C4-2B (cell line): Measurements from ENCODE around the gene TBC1D9.

Experiments used
- ZFX ChIP-seq: fragments of 450-650 bp; IDR thresholded peaks from 2 replicates; pipeline ENCODE4 v1.6.1; 2017
- TF ChIP-seq, protein P1 (sequence below): fragments of 450-650 bp; conservative IDR thresholded peaks from 2 replicates; pipeline ENCODE4 v1.5.1; 2017; ENCODE audit warnings: mild to moderate bottlenecking

DNA sequence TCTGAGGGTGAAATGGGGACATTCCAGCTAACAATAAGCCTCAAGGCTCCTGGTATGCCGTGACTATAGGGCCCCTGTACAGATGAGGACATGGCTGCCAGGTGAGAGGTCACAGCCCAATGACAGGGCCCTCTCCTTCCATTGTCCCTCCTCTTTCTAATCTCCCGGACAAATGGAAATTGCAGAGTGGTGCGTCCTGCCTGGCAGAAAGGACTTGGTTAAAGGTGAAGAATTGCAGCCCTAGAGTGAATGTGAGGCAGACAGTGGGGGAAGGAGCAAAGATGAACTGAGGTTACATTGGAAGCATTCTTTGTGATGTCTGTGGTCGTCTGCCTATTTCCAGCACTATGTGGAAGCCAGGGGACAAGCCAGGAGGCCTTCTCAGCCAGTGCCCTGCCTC is 180.7 kb downstream of the TBC1D9 start:
- TF ChIP-seq, protein P1, sequence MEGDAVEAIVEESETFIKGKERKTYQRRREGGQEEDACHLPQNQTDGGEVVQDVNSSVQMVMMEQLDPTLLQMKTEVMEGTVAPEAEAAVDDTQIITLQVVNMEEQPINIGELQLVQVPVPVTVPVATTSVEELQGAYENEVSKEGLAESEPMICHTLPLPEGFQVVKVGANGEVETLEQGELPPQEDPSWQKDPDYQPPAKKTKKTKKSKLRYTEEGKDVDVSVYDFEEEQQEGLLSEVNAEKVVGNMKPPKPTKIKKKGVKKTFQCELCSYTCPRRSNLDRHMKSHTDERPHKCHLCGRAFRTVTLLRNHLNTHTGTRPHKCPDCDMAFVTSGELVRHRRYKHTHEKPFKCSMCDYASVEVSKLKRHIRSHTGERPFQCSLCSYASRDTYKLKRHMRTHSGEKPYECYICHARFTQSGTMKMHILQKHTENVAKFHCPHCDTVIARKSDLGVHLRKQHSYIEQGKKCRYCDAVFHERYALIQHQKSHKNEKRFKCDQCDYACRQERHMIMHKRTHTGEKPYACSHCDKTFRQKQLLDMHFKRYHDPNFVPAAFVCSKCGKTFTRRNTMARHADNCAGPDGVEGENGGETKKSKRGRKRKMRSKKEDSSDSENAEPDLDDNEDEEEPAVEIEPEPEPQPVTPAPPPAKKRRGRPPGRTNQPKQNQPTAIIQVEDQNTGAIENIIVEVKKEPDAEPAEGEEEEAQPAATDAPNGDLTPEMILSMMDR, result no peak
- TF ChIP-seq ZFX, result no peak
